HS-27A (cell line): ENCODE measurements around the gene GIPC3.

Experiments
- DNase-seq: peaks from one replicate; pipeline ENCODE4 v3.0.0-alpha.2; 2012; ENCODE audit warnings: low read depth, missing footprints

GIPC3 gene

GRCh38 chr19:3585301-3586126 lies at the start of gene GIPC3:
TSS of gene GIPC3 (plus strand) at chr19:3585478. CDS start at chr19:3585598, 120 bp downstream.
- DNase-seq, result no peak

- DNase-seq, result no peak
Measured at GRCh38 chr19:3535563-3535965, 49.7 kb upstream of the GIPC3 start.

- DNase-seq, result no peak
Measured at GRCh38 chr19:3535981-3536380, 49.3 kb upstream of the GIPC3 start.

GRCh38 chr19:3536429-3537100 lies 48.7 kb upstream of the GIPC3 start:
- DNase-seq, result no peak

- no peak for DNase-seq
Measured at GRCh38 chr19:3537101-3537437, 48.2 kb upstream of the GIPC3 start.

GRCh38 chr19:3537438-3538240 lies 47.6 kb upstream of the GIPC3 start:
- DNase-seq, result no peak

GRCh38 chr19:3538258-3538929 lies 46.9 kb upstream of the GIPC3 start:
- DNase-seq, result no peak

GRCh38 chr19:3538965-3539755 lies 46.1 kb upstream of the GIPC3 start, which contains the start of gene TEKTIP1:
TSS of gene TEKTIP1 (plus strand) at chr19:3539174. CDS start at chr19:3539178, 4 bp downstream.
- DNase-seq, result no peak

- DNase-seq, result no peak
Measured at GRCh38 chr19:3539756-3540118, 45.5 kb upstream of the GIPC3 start.

GRCh38 chr19:3543150-3544057 lies 41.9 kb upstream of the GIPC3 start:
- DNase-seq, result no peak

- no peak for DNase-seq
Measured at GRCh38 chr19:3544058-3544376, 41.3 kb upstream of the GIPC3 start.

- no peak for DNase-seq
Measured at GRCh38 chr19:3544742-3545668, 40.3 kb upstream of the GIPC3 start.

- no peak for DNase-seq
Measured at GRCh38 chr19:3545669-3546034, 39.6 kb upstream of the GIPC3 start.

- DNase-seq, result no peak
Measured at GRCh38 chr19:3546119-3546518, 39.2 kb upstream of the GIPC3 start.

- no peak for DNase-seq
Measured at GRCh38 chr19:3547301-3547731, 38.0 kb upstream of the GIPC3 start.

- no peak for DNase-seq
Measured at GRCh38 chr19:3547767-3548282, 37.5 kb upstream of the GIPC3 start.

- no peak for DNase-seq
Measured at GRCh38 chr19:3548606-3549005, 36.7 kb upstream of the GIPC3 start.

- no peak for DNase-seq
Measured at GRCh38 chr19:3549816-3550215, 35.5 kb upstream of the GIPC3 start.
